ENCODE data around the gene COPS4. TPM values are rescaled to one million over a fixed set of nuclear protein-coding genes. Genes with fewer than 3 reads are reported as not detected.
"Not testable (repeated sequence)": the region's sequence is repeated elsewhere in the genome, so short reads cannot be mapped to it uniquely, and the experiment has no call there.

COPS4 gene
- total RNA-seq, 1 donor from 2014 or later = 36.5 TPM

DNA sequence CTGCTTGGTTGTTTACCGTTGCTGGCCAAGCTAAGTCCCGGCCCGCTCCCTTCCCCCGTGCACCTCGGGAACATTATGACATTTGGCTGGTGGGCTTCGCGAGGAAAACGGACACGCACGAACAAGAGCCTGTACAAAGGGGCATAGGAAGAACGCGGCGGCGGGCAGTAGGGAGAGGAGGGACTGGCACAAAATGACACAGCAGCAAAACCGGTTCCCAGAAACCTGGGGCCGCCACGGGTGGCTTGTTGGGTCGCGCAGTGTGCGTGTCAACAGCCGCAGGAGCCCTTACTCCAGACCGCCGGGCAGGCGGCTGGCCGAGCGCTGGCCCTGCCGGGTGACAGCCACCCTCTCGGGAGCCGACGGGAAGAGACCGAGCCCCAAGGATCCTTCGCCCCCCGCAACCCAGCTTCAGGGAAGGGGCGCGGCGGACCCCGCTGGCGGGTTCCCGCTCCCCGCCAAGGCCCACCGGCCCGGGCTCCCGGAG lies 22.7 kb upstream of the COPS4 start:
- peak; percentile 80 for DNase-seq
- H3K27ac Mint-ChIP-seq = peak overlapping the region; percentile 99
- intact Hi-C loops (cut with micrococcal nuclease) = loop anchor here (1.0 to 5.0 kb wide), 8 partner anchors 55 to 583 kb away; partner anchors contain the start of genes COQ2, HELQ and SEC31A
- peaks cover 1% of the 10 kb centered on the region for H3K27me3 Mint-ChIP-seq
- H3K9me3 Mint-ChIP-seq = no peaks in the 10 kb centered on the region
- H3K4me1 Mint-ChIP-seq = peaks cover 44% of the 10 kb centered on the region
- H3K4me3 Mint-ChIP-seq = peak overlapping the region; percentile 100
- H3K36me3 Mint-ChIP-seq (ENCODE audit: low read depth) = peaks cover 2% of the 10 kb centered on the region

DNA sequence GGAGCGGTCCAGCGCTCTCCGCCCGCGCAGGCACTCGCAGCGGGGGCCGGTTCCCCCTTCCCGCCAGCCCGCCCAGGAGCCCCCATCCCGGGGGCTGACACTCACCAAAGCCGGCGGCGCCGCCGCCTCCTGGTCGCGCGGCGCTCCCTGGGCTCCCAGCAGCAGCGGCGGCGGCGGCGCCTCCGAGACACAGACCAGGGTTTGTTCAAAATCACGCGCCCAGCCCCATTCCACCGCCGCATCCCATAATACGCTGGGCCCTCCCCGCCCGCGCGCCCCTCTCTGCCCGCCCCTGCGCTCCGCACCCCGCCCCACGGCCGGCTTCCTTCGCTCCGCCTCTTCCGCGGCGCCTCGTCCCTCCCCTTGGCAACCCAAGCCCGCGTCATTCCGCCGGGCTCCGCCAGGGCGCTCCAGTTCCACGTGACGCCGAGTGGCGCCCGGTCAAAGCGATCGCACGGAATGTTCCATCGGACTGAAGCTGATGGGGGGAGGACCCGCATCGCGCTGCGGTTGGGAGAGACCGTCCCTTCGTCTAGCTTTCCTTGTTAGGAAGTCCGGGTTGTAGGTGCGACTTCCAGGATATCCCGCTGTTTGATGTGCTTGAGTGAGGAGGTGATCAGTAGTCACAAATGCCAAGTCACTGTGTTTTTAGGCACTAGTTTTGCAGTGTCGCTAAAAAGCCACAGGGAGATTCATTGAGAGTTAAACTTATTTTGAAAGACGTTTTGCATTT lies 22.1 kb upstream of the COPS4 start:
- H3K9me3 Mint-ChIP-seq = no peaks in the 10 kb centered on the region
- H3K27ac Mint-ChIP-seq = peak overlapping the region; percentile 89
- peaks cover 1% of the 10 kb centered on the region for H3K27me3 Mint-ChIP-seq
- peaks cover 2% of the 10 kb centered on the region for H3K36me3 Mint-ChIP-seq (ENCODE audit: low read depth)
- DNase-seq = peak; percentile 99
- intact Hi-C loops (cut with micrococcal nuclease) = loop anchor here (1.0 to 5.0 kb wide), 9 partner anchors 22 to 584 kb away; partner anchors contain the start of genes COPS4, COQ2, HELQ and SEC31A
- peak overlapping the region; percentile 92 for H3K4me3 Mint-ChIP-seq
- H3K4me1 Mint-ChIP-seq = peaks cover 40% of the 10 kb centered on the region

DNA sequence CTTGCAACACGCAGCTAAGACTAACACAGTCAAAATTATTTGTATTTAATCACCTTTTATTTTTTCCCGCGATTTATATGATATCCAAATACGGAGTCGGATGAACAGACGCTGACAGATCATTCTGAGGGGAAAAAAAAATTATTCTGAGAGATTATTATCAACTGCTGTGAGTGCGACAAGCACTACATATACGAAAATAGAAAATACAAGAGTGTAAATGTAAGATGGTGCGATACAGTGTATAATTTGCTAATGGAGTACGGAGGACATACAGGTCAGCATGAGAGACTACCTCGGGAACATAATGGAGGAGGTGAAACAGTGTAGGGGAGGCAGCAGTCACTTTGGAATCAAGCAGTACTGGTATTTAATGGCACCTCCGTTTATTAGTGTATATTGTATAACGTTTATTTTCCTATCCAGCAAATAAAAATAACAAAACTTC lies 21.5 kb upstream of the COPS4 start:
- Mint-ChIP-seq H3K4me1 (peaks cover 37% of the 10 kb centered on the region), H3K27ac (peak overlapping the region; percentile 89), H3K9me3 (no peaks in the 10 kb centered on the region), H3K36me3 (ENCODE audit: low read depth) (peaks cover 2% of the 10 kb centered on the region), H3K27me3 (peaks cover 1% of the 10 kb centered on the region), H3K4me3 (peak overlapping the region; percentile 92)
- no peak for DNase-seq
- intact Hi-C loops (cut with micrococcal nuclease) = loop anchor here (1.0 to 5.0 kb wide), 6 partner anchors 22 to 585 kb away; partner anchors contain the start of genes COPS4 and COQ2

DNA sequence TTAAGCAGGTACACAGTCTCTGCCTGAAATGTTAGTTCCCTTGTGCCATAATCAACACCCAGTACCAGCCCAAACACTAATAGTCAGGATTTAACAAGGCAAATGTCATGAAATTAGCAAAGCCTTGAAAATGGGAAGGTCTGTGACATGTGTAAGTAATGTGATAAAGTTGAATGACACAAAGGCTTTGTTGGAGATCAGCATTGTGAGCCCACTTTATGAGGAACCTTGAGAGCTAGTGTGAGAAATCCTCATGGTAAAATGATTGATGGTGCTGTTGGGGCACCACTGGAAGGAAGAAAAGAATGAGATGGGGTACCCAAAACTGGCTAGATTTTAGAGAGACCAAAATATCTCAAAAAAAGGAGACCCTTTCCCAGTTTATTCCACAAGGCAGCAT lies 21.1 kb upstream of the COPS4 start:
- intact Hi-C loops (cut with micrococcal nuclease) = loop anchor here (1.0 to 5.0 kb wide), 6 partner anchors 21 to 585 kb away; partner anchors contain the start of genes COPS4 and COQ2
- peaks cover 1% of the 10 kb centered on the region for H3K27me3 Mint-ChIP-seq
- peaks cover 2% of the 10 kb centered on the region for H3K36me3 Mint-ChIP-seq (ENCODE audit: low read depth)
- H3K27ac Mint-ChIP-seq = peak overlapping the region; percentile 61
- no peaks in the 10 kb centered on the region for H3K9me3 Mint-ChIP-seq
- H3K4me1 Mint-ChIP-seq = peaks cover 35% of the 10 kb centered on the region
- peak overlapping the region; percentile 92 for H3K4me3 Mint-ChIP-seq
- DNase-seq = no peak

DNA sequence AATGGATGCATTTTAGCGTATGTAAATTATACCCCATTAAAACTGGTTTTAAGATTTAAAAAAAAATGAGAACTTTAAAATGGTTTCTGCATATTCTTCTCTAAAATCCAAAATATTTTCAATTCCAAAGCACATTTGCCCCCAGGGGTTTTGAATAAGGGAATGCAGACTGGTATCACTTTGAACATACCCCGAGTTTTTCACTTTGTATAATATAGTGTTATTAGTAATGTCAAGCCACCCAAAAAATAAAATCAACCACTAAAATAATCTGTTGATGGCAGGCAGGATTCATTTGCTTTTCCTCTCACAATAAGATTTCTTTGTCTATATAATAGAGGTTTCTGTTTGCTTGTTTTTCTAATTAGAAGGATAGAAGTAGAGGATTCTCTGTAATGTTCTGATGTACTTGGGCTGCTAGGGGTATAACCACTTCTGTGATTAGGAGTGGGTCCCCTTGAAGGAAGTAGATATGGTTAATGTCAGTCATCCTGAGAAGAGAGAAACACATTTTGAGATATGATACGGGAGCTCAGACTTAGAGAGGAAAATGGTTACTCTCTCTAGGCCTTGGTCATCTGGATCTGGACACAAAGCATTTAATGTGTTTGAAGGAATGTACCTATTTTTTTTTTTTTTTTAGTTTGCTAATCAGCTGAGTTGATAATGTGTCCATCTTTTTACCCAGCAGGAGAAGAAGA lies 15.0 kb upstream of the COPS4 start:
- H3K4me1 Mint-ChIP-seq = peaks cover 5% of the 10 kb centered on the region
- no peak overlapping the region for H3K4me3 Mint-ChIP-seq
- H3K27ac Mint-ChIP-seq = no peak overlapping the region
- peaks cover 4% of the 10 kb centered on the region for H3K27me3 Mint-ChIP-seq
- DNase-seq = no peak
- intact Hi-C loops (cut with micrococcal nuclease) = no loop called here
- no peaks in the 10 kb centered on the region for H3K9me3 Mint-ChIP-seq
- no peaks in the 10 kb centered on the region for H3K36me3 Mint-ChIP-seq (ENCODE audit: low read depth)

DNA sequence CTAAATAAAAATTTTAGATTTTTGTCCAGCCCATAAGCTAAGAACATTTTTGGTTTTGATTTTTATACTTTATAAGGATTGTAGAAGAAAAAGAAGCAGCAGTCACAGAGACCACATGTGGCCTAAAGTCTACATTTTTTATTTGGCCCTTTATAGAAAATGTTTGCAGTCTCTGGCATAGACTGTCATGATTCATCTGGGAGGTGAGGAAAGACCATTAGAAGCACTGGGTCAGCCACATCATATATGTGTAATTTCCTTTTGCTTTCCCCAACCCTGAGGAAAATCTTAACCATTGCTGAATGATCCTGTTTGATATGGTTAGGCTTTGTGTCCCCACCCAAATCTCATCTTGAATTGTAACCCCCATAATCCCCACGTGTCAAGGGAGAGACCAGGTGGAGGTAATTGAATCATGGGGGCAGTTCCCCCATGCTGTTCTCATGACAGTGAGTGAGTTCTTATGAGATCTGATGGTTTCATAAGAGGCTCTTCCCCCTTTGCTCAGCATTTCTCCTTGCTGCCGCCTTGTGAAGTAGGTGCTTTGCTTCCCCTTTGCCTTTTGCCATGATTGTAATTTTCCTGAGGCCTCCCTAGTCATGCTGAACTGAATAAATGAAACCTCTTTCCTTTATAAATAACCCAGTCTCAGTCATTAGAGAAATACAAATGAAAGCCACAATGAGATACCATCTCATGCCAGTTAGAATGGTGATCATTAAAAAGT lies 12.1 kb upstream of the COPS4 start:
- Mint-ChIP-seq H3K9me3 (peaks cover 4% of the 10 kb centered on the region), H3K36me3 (ENCODE audit: low read depth) (peaks cover 2% of the 10 kb centered on the region), H3K27me3 (peaks cover 6% of the 10 kb centered on the region), H3K4me1 (peaks cover 5% of the 10 kb centered on the region), H3K27ac (no peak overlapping the region), H3K4me3 (no peak overlapping the region)
- no peak for DNase-seq
- intact Hi-C loops (cut with micrococcal nuclease) = no loop called here

DNA sequence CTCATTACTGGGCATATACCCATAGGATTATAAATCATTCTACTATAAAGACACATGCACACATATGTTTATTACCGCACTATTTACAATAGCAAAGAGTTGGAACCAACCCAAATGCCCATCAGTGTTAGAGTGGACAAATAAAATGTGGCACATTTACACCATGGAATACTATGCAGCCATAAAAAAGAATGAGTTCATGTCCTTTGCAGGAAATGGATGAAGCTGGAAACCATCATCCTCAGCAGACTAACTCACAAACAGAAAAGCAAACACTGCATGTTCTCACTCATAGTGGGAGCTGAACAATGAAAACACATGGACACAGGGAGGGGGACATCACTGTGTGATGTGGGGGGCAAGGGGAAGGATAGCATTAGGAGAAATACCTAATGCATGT lies 11.4 kb upstream of the COPS4 start:
- intact Hi-C loops (cut with micrococcal nuclease); H3K4me1 Mint-ChIP-seq; DNase-seq; H3K27ac Mint-ChIP-seq; H3K4me3 Mint-ChIP-seq; H3K36me3 Mint-ChIP-seq (ENCODE audit: low read depth); H3K27me3 Mint-ChIP-seq; H3K9me3 Mint-ChIP-seq: not testable (repeated sequence)

DNA sequence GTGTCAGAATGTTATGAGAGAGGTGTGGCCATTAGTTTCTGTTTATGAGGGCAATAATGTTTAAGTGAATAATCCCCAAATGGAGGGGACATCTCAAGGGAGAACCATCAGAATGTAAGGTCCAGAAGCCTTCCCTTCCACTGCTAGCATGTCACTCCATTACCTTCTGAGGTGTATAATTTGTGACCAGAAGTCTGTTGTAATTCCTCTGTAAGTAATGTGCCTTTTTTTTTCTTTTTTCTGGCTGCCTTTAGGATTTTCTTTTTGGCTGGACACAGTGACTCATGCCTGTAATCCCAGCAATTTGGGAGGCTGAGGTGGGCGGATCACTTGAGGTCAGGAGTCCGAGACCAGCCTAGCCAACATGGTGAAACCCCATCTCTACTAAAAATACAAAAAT lies 10.8 kb upstream of the COPS4 start:
- intact Hi-C loops (cut with micrococcal nuclease) = no loop called here
- no peak for DNase-seq
- H3K4me1 Mint-ChIP-seq = peaks cover 5% of the 10 kb centered on the region
- H3K27ac Mint-ChIP-seq = no peak overlapping the region
- peaks cover 2% of the 10 kb centered on the region for H3K36me3 Mint-ChIP-seq (ENCODE audit: low read depth)
- H3K27me3 Mint-ChIP-seq = peaks cover 15% of the 10 kb centered on the region
- H3K4me3 Mint-ChIP-seq = no peak overlapping the region
- peaks cover 4% of the 10 kb centered on the region for H3K9me3 Mint-ChIP-seq

DNA sequence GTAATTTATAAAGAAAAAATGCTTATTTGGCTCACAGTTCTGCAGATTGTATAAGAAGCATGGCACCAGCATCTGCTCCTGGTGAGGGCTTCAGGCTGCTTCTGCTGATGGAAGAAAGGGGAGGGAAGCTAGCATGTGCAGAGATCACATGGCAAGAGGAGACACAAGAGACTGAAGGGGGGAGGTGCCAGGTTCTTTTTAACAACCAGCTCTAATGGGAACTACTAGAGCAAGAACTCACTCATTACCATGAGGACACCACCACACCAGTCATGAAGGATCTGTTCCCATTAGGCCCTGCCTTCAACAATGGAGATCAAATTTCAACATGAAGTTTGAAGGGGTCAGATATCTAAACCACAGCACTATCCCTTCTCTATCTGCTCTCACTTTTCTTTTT lies 9.4 kb upstream of the COPS4 start:
- intact Hi-C loops (cut with micrococcal nuclease) = no loop called here
- peaks cover 2% of the 10 kb centered on the region for H3K36me3 Mint-ChIP-seq (ENCODE audit: low read depth)
- H3K4me1 Mint-ChIP-seq = no peaks in the 10 kb centered on the region

DNA sequence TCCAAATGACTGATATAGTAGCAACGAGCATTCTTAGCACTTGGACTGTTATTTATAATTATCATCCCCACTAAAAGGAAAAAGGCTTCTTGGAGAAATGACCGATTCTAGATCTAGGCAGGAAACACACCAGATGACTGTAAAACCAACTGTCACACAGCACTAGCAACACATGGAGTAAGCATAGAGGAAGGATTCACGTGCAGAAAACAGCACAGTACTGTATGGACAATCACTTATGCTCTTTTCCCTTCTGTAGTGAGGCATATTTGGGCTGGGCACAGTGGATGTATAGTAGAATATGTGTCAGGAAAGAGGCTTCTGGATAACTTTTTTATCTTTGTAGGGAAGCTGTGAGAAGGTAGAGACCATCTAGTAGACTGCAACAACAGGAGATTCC lies 6.0 kb upstream of the COPS4 start:
- intact Hi-C loops (cut with micrococcal nuclease) = no loop called here
- DNase-seq = no peak
- Mint-ChIP-seq H3K4me3 (no peak overlapping the region), H3K36me3 (ENCODE audit: low read depth) (peaks cover 2% of the 10 kb centered on the region), H3K9me3 (peaks cover 4% of the 10 kb centered on the region), H3K27me3 (peaks cover 20% of the 10 kb centered on the region), H3K27ac (no peak overlapping the region), H3K4me1 (peaks cover 2% of the 10 kb centered on the region)

More for the DNA sequence above, 9.4 kb upstream of the COPS4 start:
- DNase-seq = no peak
- Mint-ChIP-seq H3K27me3 (peaks cover 15% of the 10 kb centered on the region), H3K9me3 (peaks cover 4% of the 10 kb centered on the region), H3K27ac (no peak overlapping the region), H3K4me3 (no peak overlapping the region)

DNA sequence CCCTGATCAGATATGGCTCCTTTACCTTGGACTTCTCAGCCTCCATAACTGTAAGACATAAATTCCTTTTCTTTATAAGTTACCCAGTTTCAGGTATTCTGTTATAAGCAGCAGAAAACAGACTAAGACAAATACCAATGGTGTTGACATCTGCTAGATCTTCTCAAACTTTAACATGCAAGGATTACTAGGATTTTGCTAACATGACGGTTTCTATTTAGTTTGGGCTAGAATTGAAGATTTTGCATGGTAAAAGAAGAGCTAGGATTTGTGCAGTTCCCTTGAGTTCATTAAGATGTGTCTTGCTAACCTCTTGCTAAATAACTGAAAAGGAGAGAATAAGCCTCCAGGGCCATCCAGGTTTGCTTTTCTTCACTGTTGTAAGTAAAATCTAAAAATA lies 5.3 kb upstream of the COPS4 start:
- peaks cover 4% of the 10 kb centered on the region for H3K9me3 Mint-ChIP-seq
- H3K4me3 Mint-ChIP-seq = no peak overlapping the region
- peaks cover 20% of the 10 kb centered on the region for H3K27me3 Mint-ChIP-seq
- H3K4me1 Mint-ChIP-seq = peaks cover 2% of the 10 kb centered on the region
- peaks cover 2% of the 10 kb centered on the region for H3K36me3 Mint-ChIP-seq (ENCODE audit: low read depth)
- DNase-seq = no peak
- H3K27ac Mint-ChIP-seq = no peak overlapping the region
- intact Hi-C loops (cut with micrococcal nuclease) = loop anchor here (10.0 kb wide), 1 partner anchor 745 kb away; no protein-coding TSS in a partner anchor

DNA sequence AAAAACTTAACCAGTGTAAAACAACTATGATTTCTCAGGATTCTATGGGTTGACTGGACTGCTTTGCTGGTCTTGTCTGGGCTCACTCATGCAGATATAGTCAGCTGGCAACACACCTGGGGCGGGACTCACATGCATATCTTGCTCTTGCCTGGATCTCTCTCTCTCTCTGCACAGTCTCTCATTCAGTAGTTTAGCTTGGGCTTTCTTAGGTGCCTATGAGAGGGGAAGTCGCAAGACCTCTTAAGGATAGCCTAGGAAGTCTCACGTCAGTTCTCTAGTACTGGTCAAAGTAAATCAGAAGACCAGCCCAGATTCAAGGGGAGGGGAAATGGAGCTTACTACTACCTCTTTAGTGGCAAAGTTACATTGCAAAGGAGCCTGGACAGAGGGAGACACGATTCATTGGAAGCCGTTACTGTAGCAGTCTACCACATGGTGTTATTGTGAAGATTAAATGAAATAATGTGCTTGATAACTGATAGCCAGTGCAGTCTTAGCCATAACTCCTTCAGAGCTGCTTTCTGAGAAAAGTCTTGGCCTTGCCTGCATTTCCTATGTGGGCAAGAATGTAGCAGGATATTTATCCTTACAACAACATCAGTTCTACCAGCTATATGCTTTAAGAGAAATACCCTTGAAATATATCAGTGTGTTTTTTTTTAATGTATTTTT lies 2.1 kb downstream of the COPS4 start:
- peak overlapping the region; percentile 6 for H3K4me3 Mint-ChIP-seq
- peaks cover 13% of the 10 kb centered on the region for H3K36me3 Mint-ChIP-seq (ENCODE audit: low read depth)
- peaks cover 24% of the 10 kb centered on the region for H3K4me1 Mint-ChIP-seq
- peaks cover under 1% of the 10 kb centered on the region for H3K27me3 Mint-ChIP-seq
- intact Hi-C loops (cut with micrococcal nuclease) = loop anchor here (10.0 kb wide), 1 partner anchor 752 kb away; no protein-coding TSS in a partner anchor
- H3K27ac Mint-ChIP-seq = no peak overlapping the region
- DNase-seq = no peak
- H3K9me3 Mint-ChIP-seq = no peaks in the 10 kb centered on the region

DNA sequence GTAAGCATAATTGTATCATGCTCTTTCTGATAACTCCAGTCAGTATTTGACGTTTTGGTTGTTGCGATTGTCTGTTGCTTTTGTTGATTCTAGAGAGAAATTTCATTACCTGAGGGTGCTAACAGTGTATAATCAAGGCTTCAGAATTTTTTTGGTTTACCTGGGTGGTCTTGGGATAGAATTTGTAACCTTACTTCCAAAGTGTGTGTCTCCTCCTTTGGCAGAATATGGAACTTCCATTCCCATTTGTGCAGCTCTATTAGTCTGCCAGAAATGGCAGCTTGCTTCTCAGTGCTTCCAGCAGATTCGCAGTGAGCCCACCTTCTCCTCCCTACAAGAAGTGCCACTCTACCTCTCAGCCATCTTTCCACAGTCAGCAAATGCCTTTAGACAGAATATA lies 5.3 kb downstream of the COPS4 start:
- Mint-ChIP-seq H3K27ac (no peak overlapping the region), H3K36me3 (ENCODE audit: low read depth) (peaks cover 13% of the 10 kb centered on the region), H3K9me3 (no peaks in the 10 kb centered on the region), H3K4me1 (peaks cover 22% of the 10 kb centered on the region), H3K4me3 (no peak overlapping the region), H3K27me3 (no peaks in the 10 kb centered on the region)
- no peak for DNase-seq
- intact Hi-C loops (cut with micrococcal nuclease) = no loop called here
